ENCODE data around the gene DMGDH.

DMGDH gene

GRCh38 chr5:79069488-79070349 is at the start of gene DMGDH, which contains the start of gene BHMT2:
DMGDH (minus strand) TSS chr5:79069674; CDS start chr5:79069620, 54 bp downstream.
BHMT2 (plus strand) TSS chr5:79069767; CDS start chr5:79069783, 16 bp downstream.
- no peak within 1 kb of the TSS for H3K4me3 ChIP-seq (ENCODE audit: low read depth, low read length)
- TF ChIP-seq CTCF (IDR thresholded peaks at IDR 0.05; ENCODE audit: low read depth, low read length) = no peak

DNA sequence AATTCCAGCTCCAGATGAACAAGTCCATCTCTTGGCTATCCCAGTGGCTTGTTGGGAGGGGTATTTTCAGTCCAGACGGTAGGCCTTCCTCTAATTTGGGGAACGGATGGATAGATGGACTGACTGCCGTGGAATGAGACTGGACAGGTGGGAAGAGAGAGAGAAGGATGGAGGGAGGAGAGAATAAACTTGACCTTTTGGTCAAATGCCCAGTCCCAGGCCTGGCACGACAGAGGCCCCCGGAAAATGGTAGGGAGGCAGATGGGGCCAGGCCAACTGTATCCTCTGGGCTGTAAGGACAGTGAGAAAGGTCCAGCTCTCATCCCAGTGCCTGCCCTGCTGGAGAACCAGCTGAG is 43.2 kb upstream of the DMGDH start:
- no peak overlapping the region for H3K4me3 ChIP-seq (ENCODE audit: low read depth, low read length)
- TF ChIP-seq CTCF (IDR thresholded peaks at IDR 0.05; ENCODE audit: low read depth, low read length) = no peak

- no peak for TF ChIP-seq CTCF (IDR thresholded peaks at IDR 0.05; ENCODE audit: low read depth, low read length)
- no peak overlapping the region for H3K4me3 ChIP-seq (ENCODE audit: low read depth, low read length)
Measured at GRCh38 chr5:79111960-79112702, 42.7 kb upstream of the DMGDH start.

DNA sequence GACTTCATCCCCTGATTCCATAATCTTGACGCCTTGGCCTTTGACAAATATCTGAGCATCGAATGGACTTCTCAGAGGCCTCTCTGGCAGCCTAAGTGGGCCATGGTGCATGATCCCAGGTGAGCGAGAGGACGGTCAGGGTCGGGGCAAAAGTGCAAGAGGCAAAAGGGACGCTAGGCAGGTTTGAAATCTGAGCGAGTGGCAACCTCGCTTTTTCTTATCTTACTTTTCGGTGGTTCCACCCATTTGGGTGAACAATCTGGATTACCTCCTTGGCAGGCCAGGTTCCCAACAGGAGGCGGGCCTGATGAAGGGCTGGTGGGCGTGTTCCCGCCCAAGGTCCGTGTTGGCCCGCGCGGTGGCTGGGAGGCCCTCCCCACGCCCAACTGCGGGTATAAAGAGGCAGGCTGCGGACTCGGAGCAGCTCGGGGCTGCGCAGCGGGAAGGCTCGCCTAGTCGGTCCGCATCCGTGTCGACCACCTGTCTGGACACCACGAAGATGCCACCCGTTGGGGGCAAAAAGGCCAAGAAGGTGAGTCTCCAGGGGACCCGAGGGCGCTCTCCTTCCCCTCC is 42.0 kb upstream of the DMGDH start, which contains the start of gene BHMT:
BHMT (plus strand) TSS at position 423 of the 573 bp plus-strand sequence; CDS start at position 500, 77 bp downstream.
- no peak within 1 kb of the TSS for H3K4me3 ChIP-seq (ENCODE audit: low read depth, low read length)
- no peak for TF ChIP-seq CTCF (IDR thresholded peaks at IDR 0.05; ENCODE audit: low read depth, low read length)

GRCh38 chr5:79109527-79110492 is 40.3 kb upstream of the DMGDH start:
- no peak for TF ChIP-seq CTCF (IDR thresholded peaks at IDR 0.05; ENCODE audit: low read depth, low read length)

GRCh38 chr5:79108792-79109191 is 39.3 kb upstream of the DMGDH start:
- no peak overlapping the region for H3K4me3 ChIP-seq (ENCODE audit: low read depth, low read length)
- TF ChIP-seq CTCF (IDR thresholded peaks at IDR 0.05; ENCODE audit: low read depth, low read length) = no peak

More at GRCh38 chr5:79109527-79110492, 40.3 kb upstream of the DMGDH start:
- no peak overlapping the region for H3K4me3 ChIP-seq (ENCODE audit: low read depth, low read length)
